ENCODE results near the gene LCA5L.

The LCA5L gene

DNA sequence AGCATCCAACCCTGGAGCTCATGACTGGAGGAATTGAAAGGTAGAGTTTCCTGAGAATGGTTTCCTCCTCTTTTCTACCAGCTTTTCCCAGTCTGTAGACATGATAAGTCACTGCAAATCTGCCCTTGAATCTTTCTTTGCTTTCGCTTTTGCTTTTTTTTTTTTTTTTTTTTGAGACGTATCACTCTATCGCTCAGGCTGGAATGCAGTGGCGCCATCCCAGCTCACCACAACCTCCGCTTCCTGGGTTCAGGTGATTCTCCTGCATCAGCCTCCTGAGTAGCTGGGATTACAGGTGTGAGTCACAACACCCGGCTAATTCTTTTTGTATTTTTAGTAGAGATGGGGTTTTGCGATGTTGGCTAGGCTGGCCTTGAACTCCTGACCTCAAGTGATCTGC is 1.7 kb upstream of the LCA5L start:
- ATAC-seq, result no peak
- TF ChIP-seq TOX (CRISPR knock-in tag; IDR thresholded peaks at IDR 0.05; ENCODE audit: borderline replicate concordance) (no peak), RARB (CRISPR knock-in tag; IDR thresholded peaks at IDR 0.05) (no peak), TCF4 (CRISPR knock-in tag; IDR thresholded peaks at IDR 0.05; ENCODE audit: borderline replicate concordance) (no peak), ZC3H10 (CRISPR knock-in tag; IDR thresholded peaks at IDR 0.05) (no peak), ZNF8 (CRISPR knock-in tag; IDR thresholded peaks at IDR 0.05) (no peak), ZFP3 (CRISPR knock-in tag; IDR thresholded peaks at IDR 0.05) (no peak), ISL1 (CRISPR knock-in tag; IDR thresholded peaks at IDR 0.05) (no peak), SNAI2 (CRISPR knock-in tag; IDR thresholded peaks at IDR 0.05) (no peak), ARNTL (CRISPR knock-in tag; IDR thresholded peaks at IDR 0.05; ENCODE audit: borderline replicate concordance, low read depth) (no peak), GLIS3 (CRISPR knock-in tag; IDR thresholded peaks at IDR 0.05) (no peak), ZNF565 (CRISPR knock-in tag; conservative IDR thresholded peaks at IDR 0.05; ENCODE audit: low read depth) (no peak)
- TF ChIP-seq, protein P1, sequence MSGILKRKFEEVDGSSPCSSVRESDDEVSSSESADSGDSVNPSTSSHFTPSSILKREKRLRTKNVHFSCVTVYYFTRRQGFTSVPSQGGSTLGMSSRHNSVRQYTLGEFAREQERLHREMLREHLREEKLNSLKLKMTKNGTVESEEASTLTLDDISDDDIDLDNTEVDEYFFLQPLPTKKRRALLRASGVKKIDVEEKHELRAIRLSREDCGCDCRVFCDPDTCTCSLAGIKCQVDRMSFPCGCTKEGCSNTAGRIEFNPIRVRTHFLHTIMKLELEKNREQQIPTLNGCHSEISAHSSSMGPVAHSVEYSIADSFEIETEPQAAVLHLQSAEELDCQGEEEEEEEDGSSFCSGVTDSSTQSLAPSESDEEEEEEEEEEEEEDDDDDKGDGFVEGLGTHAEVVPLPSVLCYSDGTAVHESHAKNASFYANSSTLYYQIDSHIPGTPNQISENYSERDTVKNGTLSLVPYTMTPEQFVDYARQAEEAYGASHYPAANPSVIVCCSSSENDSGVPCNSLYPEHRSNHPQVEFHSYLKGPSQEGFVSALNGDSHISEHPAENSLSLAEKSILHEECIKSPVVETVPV (CRISPR knock-in tag; IDR thresholded peaks at IDR 0.05), result no peak
- TF ChIP-seq, protein P2, sequence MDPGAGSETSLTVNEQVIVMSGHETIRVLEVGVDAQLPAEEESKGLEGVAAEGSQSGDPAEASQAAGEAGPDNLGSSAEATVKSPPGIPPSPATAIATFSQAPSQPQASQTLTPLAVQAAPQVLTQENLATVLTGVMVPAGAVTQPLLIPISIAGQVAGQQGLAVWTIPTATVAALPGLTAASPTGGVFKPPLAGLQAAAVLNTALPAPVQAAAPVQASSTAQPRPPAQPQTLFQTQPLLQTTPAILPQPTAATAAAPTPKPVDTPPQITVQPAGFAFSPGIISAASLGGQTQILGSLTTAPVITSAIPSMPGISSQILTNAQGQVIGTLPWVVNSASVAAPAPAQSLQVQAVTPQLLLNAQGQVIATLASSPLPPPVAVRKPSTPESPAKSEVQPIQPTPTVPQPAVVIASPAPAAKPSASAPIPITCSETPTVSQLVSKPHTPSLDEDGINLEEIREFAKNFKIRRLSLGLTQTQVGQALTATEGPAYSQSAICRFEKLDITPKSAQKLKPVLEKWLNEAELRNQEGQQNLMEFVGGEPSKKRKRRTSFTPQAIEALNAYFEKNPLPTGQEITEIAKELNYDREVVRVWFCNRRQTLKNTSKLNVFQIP (CRISPR knock-in tag; IDR thresholded peaks at IDR 0.05; ENCODE audit: borderline replicate concordance, low read depth), result no peak
- TF ChIP-seq, protein P3, sequence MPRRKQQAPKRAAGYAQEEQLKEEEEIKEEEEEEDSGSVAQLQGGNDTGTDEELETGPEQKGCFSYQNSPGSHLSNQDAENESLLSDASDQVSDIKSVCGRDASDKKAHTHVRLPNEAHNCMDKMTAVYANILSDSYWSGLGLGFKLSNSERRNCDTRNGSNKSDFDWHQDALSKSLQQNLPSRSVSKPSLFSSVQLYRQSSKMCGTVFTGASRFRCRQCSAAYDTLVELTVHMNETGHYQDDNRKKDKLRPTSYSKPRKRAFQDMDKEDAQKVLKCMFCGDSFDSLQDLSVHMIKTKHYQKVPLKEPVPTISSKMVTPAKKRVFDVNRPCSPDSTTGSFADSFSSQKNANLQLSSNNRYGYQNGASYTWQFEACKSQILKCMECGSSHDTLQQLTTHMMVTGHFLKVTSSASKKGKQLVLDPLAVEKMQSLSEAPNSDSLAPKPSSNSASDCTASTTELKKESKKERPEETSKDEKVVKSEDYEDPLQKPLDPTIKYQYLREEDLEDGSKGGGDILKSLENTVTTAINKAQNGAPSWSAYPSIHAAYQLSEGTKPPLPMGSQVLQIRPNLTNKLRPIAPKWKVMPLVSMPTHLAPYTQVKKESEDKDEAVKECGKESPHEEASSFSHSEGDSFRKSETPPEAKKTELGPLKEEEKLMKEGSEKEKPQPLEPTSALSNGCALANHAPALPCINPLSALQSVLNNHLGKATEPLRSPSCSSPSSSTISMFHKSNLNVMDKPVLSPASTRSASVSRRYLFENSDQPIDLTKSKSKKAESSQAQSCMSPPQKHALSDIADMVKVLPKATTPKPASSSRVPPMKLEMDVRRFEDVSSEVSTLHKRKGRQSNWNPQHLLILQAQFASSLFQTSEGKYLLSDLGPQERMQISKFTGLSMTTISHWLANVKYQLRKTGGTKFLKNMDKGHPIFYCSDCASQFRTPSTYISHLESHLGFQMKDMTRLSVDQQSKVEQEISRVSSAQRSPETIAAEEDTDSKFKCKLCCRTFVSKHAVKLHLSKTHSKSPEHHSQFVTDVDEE (CRISPR knock-in tag; IDR thresholded peaks at IDR 0.05), result no peak

DNA sequence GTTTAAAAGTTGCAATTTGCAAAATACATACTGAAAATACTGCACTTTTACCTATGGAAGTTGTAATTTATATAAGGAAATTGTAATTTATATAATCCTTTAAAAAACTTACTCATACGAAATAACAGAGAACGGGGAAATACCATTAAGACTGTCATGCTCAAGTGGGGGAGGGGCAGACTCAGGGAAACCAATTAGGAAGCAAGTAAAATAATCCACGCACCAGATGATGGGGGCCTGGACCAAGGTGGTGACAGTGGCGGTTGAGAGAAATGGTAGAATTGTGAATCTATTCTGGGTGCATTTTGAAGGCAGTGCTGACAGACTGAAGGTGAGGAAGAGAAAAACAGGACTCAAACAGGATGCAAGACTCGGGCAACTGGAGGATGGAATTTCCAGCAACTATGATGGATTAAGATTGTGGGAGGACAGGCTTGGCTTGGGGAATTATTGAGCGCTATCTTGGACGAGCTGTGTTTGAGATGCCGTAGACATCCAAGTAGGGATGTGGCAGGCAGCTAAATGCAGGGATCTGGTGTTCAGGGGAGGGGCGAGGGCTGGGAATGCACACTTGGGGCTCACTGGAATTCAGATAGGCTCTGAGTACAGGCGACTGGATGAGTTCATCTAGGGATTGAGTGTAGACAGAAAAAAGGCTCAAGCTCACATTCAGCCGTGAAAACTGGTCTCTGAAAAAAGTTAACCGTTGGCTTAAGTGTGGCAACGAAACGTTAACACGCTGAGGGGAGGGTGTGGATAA is 977 bp downstream of the LCA5L start:
- TF ChIP-seq, protein P4, sequence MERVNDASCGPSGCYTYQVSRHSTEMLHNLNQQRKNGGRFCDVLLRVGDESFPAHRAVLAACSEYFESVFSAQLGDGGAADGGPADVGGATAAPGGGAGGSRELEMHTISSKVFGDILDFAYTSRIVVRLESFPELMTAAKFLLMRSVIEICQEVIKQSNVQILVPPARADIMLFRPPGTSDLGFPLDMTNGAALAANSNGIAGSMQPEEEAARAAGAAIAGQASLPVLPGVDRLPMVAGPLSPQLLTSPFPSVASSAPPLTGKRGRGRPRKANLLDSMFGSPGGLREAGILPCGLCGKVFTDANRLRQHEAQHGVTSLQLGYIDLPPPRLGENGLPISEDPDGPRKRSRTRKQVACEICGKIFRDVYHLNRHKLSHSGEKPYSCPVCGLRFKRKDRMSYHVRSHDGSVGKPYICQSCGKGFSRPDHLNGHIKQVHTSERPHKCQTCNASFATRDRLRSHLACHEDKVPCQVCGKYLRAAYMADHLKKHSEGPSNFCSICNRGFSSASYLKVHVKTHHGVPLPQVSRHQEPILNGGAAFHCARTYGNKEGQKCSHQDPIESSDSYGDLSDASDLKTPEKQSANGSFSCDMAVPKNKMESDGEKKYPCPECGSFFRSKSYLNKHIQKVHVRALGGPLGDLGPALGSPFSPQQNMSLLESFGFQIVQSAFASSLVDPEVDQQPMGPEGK (CRISPR knock-in tag; IDR thresholded peaks at IDR 0.05; ENCODE audit: borderline replicate concordance), result no peak
- TF ChIP-seq ZNF565 (CRISPR knock-in tag; conservative IDR thresholded peaks at IDR 0.05; ENCODE audit: low read depth) (no peak), ARNTL (CRISPR knock-in tag; IDR thresholded peaks at IDR 0.05; ENCODE audit: borderline replicate concordance, low read depth) (no peak)
- ATAC-seq, result peak; percentile 78

DNA sequence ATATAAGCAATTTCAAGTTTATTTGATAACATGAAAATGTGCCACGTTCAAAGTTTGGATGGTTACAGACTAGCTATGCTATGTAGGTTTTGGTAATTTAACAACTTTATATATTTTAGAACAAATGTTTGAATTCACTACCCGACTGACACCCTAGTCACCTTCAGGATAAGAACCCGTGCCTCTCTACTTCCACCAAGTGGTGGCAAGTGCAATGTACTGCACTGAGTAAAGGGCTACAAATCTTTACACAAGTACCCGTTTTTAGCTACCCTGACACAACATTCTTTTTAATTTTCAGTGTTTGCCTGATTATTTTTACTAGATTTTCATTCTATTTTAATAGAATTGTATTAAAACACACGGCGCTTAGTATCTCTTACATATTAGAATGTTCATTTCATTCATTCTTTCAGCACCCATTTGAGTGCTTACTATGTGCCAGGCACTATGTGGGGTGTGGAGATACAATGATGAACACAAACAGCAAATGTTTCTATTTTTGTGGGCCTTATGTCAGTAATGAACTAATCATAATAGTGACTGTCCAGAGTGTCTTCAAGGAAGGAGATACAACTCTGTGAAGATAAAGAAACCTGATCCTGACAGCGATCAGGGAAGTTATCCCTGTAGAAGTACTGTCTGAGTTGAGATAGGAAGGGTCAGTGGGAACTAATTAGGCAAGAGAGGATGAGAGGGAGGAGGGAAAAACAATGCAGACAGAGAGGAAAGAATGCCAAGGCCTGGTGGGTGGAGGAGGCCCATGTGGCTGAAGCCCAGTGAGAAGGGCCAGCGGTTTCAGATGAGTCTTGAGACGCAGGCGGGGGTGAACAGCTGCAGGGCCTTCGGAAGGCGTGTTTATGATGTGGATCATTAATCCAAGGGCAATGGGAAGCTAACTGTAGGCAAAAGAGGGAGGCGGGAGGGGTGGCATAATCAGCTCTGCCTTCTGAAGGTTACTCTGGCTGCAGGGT is 3.8 kb downstream of the LCA5L start:
- ATAC-seq, result peak; percentile 59
- no peak for TF ChIP-seq CSDC2 (CRISPR knock-in tag; IDR thresholded peaks at IDR 0.05)
- TF ChIP-seq GLIS3 (CRISPR knock-in tag; IDR thresholded peaks at IDR 0.05), result no peak
- no peak for TF ChIP-seq TCF4 (CRISPR knock-in tag; IDR thresholded peaks at IDR 0.05; ENCODE audit: borderline replicate concordance)
- TF ChIP-seq SNAI2 (CRISPR knock-in tag; IDR thresholded peaks at IDR 0.05), result no peak
- TF ChIP-seq RARB (CRISPR knock-in tag; IDR thresholded peaks at IDR 0.05), result no peak
- no peak for TF ChIP-seq ISL1 (CRISPR knock-in tag; IDR thresholded peaks at IDR 0.05)
- TF ChIP-seq, protein P3 (CRISPR knock-in tag; IDR thresholded peaks at IDR 0.05), result no peak
- TF ChIP-seq BACH2 (CRISPR knock-in tag; IDR thresholded peaks at IDR 0.05; ENCODE audit: borderline replicate concordance), result no peak
- TF ChIP-seq, protein P5, sequence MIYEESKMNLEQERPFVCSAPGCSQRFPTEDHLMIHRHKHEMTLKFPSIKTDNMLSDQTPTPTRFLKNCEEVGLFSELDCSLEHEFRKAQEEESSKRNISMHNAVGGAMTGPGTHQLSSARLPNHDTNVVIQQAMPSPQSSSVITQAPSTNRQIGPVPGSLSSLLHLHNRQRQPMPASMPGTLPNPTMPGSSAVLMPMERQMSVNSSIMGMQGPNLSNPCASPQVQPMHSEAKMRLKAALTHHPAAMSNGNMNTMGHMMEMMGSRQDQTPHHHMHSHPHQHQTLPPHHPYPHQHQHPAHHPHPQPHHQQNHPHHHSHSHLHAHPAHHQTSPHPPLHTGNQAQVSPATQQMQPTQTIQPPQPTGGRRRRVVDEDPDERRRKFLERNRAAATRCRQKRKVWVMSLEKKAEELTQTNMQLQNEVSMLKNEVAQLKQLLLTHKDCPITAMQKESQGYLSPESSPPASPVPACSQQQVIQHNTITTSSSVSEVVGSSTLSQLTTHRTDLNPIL (CRISPR knock-in tag; IDR thresholded peaks at IDR 0.05; ENCODE audit: low read depth), result no peak
- TF ChIP-seq, protein P2 (CRISPR knock-in tag; IDR thresholded peaks at IDR 0.05; ENCODE audit: borderline replicate concordance, low read depth), result no peak
- TF ChIP-seq ZNF8 (CRISPR knock-in tag; IDR thresholded peaks at IDR 0.05), result no peak
